Jurkat, Clone E6-1 (cell line): ENCODE results near the gene DPY19L1. TPM values are rescaled to one million over a fixed set of nuclear protein-coding genes. Genes with fewer than 3 reads are reported as not detected.
"Not testable (repeated sequence)": the region's sequence is repeated elsewhere in the genome, so short reads cannot be mapped to it uniquely, and the experiment has no call there.

Source experiments
- DNase-seq: peaks from one replicate; pipeline ENCODE4 v3.0.0-alpha.2; 2011; ENCODE audit warnings: low read depth, low spot score
- H3K4me3 ChIP-seq: 2 replicates; pipeline ENCODE4 v1.5.1; 2011; ENCODE audit warnings: mild to moderate bottlenecking, low read length, control low read depth, moderate library complexity
- polyA plus RNA-seq: library from polyadenylated mRNA; unstranded; fragments of >200 nt; gene quantifications from one replicate; pipeline ENCODE4 v1.2.1, GENCODE V29; 2012; ENCODE audit warnings: missing spikeins; ENCODE audit not compliant: insufficient read length, insufficient read depth

DPY19L1 gene
- polyA plus RNA-seq = 13.1 TPM

DNA sequence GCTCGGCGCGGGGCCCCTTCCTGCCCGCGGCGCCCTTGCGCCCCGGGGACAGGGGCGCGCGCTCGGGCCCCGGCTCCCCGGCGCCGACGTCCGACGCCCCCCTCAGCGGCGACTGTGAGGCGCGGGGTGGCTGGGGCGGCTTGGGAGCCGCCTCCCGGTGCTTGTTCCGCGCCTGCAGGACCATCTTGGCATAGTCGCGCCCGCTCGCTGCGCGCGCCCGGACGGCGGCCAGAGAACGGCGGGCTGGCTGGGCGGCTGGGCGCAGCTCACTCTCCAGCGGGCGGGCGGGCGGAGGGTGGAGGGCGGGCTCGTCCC lies at the start of gene DPY19L1:
DPY19L1 (minus strand) TSS at position 275 of the 315 bp plus-strand sequence; CDS start at position 184, 91 bp downstream.
- no peak for DNase-seq

DNA sequence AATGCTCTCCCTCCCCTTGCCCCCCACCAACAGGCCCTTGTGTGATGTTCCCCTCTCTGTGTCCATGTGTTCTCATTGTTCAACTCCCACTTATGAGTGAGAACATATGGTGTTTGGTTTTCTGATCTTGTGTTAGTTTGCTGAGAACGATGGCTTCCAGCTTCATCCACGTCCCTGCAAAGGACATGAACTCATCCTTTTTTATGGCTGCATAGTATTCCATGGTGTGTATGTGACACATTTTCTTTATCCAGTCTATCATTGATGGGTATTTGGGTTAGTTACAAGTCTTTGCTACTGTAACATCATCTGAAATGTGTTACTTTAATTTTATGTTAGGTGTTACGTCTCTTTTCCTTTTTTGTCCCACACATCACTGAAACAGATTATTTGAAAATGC lies 42.2 kb upstream of the DPY19L1 start:
- H3K4me3 ChIP-seq, DNase-seq: not testable (repeated sequence)

More for the DNA sequence above, at the start of gene DPY19L1:
- H3K4me3 ChIP-seq = peak within 1 kb of the TSS; percentile 70

DNA sequence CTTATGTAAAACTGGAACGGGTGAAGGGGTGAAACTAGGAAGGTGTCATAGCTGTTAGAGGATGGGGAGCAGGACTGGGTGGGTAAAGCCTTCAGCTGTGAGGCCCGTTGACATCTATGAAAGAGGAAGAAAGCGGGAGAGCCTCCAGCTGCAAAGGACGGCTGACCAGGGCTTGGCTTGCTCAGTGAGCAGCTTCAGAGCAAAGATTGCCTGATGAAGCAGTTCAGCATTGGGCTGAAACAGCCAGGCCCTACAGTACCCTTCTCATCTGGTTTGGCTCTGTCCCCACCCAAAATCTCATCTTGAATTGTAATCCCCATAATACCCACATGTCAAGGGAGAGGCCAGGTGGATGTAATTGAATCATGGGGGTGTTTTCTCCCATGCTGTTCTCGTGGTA lies 36.7 kb upstream of the DPY19L1 start:
- not testable (repeated sequence) for H3K4me3 ChIP-seq, DNase-seq

DNA sequence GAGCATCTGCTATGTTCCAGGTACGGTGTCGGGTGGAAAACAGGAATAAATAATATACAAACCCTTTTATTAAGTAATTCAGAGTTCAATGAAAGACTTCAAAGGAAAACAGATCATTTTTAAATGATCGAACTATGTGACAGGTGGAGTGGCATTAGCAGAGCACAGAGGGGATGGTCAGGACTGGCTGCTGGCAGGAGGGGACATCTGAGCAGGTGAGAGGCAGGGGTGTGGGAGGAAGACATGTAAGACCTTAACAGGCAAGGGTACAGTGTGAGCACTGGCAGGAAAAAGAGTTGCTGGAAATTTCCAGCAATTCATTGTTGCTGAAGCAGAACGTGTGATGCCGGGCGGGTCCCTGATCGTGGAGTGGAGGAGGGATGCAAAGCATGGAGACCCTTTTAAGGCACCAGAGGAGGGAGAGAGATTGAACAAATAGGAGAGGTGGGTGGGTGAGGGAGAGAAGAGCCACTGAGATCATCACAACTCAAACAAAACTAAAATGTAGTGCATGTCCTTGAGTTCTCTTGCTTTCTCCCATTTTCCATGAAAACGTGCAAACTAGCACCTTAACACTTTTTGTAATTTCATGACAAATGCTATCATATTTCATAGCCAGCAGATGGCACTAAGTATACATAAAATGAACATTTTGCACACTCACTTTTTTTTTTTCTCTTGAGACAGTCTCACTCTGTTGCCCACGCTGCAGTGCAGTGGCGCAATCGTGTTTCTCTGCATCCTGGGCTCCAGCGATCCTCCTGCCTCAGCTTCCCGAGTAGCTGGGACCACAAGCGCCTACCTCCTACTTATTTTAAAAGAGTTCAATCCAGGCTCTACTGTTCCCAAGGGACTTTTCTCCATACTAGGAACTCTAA lies 35.9 kb upstream of the DPY19L1 start:
- H3K4me3 ChIP-seq = not testable (repeated sequence)
- peak; percentile 5 for DNase-seq

DNA sequence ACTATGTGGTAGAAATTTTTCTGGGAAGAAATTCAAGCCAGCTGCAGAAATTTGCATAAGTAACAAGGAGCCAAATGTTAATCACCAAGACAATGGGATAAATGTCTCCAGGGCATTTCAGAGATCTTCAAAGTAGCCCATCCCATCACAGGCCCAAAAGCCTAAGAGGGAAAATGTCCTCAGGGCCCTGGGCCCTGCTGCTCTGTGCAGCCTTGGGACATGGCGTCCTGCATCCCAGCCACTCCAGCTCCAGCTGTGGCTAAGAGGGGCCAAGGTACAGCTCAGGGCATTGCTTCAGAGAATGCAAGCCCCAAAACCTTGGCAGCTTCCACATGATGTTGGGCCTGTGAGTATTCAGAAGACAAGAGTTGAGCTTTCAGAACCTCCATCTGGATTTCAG lies 31.8 kb upstream of the DPY19L1 start:
- H3K4me3 ChIP-seq, DNase-seq: not testable (repeated sequence)

DNA sequence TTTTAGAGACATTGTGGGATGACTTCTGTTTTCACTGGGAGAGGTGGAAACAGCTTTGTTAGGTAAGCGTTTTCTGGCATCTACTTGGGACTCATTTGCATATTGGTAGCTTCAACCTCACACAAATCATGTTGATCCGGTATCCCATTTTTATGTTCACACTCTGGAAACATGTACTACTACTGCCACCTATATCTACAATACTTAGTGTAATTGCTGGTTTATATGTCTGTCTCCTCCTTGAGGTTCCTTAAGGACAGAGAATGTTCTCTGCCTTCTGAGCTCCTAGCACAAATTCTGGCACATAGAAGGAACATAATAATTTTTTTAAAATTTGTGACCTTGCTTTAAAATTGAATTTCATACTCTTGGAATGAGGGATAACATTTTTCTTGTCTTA lies 28.1 kb upstream of the DPY19L1 start:
- not testable (repeated sequence) for H3K4me3 ChIP-seq, DNase-seq

DNA sequence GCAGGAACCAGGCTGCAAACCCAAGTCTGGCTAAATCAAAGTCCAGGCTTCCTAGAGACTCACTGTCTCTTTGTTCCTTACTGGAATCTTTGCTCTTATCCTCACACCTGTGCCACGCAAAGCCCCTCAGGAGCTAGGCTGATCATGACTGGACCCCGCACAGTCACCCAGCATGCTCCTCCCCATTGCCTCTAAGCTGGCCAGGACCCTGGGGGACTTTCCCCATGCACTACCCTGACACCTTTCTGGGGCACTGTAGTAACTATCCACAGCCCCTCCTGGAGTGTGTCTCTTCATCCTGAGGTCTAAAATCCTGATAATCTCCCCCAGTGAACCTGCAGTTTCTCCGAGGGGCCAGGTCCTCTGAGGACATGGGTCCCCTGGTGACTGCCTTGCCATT lies 21.3 kb upstream of the DPY19L1 start:
- not testable (repeated sequence) for DNase-seq, H3K4me3 ChIP-seq

DNA sequence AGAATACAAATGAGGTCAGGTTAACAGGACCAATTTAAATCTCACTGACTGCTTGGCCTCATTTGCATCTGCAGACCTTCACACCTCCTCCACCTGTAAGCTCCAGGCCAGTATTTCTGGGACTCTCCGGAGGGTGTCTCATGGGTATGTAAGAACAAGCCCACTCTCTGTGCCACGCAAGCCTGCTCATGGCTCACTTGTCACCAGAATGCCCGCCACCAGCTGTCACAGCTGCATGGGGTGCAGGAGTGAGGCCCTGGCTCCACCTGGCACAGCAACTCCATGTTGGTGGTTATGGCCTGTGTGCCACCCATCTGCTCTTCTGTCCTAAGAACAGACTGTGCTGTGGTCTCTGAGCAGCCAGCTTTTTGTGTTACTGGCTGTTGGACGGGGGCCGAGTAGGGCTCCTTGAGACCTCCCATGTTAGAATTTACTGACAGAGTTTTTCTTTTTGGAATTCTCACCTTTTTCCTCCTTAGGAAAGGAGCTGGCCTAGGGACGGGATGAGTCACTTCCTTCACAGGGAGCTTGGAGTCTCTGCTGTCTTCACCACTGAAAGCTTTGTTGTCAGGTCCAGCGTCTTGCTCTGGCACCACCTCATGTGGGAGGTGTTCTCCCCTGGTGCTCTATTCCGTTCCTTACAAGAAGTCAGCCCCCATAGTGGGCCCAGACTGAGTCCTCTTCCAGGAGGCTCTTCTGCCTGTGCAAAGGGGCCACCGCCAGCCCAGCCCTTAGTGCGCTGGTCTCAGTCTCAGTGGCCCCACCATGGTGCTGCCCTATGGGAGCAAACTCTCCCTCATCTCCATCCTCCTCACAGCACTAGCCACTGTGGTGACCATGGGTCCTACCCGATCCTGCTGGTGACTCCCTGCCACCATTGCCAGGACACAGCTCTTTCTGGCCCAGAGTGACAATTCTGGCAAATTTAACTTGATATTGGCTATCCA lies 20.5 kb upstream of the DPY19L1 start:
- not testable (repeated sequence) for H3K4me3 ChIP-seq, DNase-seq

DNA sequence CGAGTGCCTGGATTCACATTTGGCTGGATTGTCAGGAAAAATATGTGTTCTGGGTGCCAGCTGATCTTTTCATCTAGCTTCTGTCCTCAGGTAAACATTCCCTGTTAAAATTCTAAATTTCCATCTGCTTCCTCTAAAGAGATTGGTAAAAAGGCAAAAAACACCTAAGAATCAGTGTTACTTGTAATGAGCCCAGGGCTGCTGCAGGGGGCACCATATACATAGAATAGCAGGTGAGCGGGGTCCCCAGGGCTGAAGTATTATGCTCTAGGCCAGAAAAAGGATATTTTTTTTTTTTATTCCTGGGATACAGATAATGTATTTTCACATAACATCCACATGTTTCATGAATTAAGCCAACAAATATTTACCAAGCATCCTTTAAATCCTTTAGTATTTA lies 18.4 kb upstream of the DPY19L1 start:
- not testable (repeated sequence) for H3K4me3 ChIP-seq

DNA sequence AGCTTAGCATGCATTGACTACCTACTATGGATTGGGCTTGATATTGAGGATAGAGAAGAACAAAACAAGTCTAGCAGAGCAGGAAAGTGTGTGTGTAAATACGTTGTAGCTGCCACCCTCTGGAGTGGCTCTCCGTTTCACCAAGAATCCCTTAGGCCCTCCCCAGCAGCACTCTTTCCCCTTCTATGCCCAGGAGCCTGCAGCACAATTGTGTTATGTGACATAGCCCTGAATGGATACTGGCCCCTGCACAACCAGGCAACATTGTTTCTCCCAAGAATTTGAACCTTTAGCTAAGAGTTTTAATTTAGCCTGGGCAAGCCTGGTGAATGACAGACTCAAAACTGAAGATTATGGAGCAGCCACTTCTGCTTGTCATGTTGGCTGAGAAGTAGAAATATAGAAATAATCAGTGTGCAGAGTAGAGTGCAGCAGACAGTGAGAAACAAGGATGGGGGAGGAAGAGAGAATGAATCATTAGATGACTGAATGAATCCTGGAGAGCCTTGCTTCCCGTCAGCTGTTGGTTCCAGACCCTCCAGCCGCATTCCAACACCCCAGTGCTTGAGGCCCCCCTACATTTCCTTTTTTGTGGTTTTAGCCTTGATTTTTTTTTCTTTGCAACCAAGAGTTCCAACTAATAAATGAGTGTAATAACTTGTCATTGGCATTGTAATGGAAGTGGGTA lies 16.3 kb upstream of the DPY19L1 start:
- not testable (repeated sequence) for H3K4me3 ChIP-seq, DNase-seq

More for the DNA sequence above, 18.4 kb upstream of the DPY19L1 start:
- not testable (repeated sequence) for DNase-seq

DNA sequence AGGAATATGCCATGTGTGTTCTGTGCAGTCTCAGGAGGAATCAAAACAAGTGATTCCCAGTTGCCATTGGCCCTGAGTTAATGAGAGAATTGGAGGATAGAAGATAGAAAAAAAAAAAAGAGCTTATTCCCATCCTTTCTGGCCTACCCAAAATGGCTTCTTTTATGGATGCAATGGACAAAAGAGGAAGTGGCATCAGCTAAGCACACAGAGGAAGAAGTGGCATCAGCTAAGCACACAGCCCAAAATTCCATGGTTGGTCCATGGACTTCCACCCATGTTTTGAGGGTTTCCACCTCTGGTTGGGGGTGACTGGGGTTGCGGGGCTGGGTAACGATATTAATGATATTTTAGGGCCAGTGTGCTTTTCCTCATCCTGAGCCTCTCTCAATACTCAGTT lies 11.1 kb upstream of the DPY19L1 start:
- DNase-seq, H3K4me3 ChIP-seq: not testable (repeated sequence)

DNA sequence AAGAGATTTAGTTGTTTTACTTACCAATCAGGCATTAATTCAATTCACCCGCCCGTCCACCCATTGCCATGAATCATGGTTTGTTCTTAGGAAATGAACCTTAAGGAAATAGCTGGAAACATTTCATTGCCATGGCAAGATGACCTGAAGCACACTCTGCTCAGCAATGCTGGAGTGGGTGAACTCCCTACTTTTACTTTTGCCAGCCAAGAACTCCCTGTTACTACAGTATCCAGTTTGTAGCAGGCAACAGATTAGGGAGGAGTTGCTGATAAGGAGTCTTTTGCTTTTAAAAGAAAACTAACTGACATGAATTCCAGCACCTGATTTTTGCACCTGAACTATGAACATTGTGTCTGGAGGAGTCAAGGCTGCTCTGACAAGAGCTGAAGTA lies 10.6 kb upstream of the DPY19L1 start:
- DNase-seq, H3K4me3 ChIP-seq: not testable (repeated sequence)

DNA sequence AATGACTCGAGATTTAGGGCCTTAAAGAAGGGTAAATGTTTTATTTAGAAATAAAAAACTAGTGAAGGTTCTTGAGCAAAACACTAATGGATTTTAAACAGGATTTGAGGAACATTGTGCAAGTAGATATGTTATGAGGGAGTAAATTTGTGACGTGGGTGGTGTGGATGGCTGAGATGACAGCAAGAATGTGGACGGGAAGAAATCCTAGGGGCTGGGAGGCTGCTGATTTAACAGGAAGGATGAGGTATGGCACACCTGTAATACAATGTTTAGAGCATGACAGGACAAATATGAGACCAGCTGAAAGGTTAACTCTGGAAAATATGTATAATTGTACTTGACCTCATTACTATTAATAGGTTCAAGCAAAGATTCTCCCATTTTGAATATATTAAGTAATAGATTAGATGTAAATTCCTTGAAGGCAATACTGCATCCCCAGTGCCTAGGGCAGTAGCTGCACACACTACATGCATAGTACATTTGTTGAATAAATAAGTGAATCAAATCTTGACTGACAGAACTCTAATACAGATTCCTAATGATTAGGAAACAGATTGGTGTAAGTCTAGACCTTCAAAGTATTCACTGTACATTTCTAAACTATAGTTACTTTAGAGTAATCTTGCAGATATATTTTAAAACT lies 10.1 kb upstream of the DPY19L1 start:
- H3K4me3 ChIP-seq, DNase-seq: not testable (repeated sequence)

DNA sequence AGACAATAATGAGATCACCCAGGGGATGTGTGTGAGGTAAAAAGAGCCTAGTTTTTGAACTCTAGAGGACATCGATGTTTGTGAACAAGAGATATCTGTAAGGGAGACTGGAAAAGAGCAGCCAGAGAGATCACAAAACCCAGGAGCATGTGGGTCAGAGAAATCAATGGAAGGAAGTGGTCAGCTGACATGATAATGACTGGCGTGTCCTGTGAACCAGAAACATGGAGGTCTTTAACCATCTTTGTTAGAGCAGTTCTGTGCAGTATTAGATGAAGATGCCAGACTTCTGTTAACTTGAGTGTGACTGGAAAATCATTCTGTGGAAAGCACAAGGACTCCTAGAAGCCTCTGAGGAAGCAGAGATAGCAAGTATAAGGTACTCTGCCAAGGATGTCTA lies 6.0 kb upstream of the DPY19L1 start:
- H3K4me3 ChIP-seq, DNase-seq: not testable (repeated sequence)

DNA sequence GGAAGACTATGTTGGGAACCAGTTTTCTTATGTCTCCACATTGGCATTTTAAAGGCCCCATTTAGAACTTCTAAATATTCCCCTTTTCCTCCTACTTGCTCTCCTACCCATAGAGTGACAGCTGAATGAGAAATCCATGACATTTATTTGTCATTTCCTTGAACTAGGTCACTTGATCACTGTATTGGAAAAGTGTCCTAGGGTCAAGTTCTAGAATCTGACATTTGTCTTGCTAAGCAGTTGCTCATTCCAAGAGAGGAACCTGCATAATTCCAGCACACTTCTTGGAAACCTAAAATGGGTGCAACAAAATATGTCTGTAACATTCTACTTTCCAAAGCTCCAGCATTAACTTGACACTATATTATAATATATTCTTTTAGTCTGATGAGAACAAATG lies 3.6 kb upstream of the DPY19L1 start:
- no peak for DNase-seq
- no peak overlapping the region for H3K4me3 ChIP-seq

DNA sequence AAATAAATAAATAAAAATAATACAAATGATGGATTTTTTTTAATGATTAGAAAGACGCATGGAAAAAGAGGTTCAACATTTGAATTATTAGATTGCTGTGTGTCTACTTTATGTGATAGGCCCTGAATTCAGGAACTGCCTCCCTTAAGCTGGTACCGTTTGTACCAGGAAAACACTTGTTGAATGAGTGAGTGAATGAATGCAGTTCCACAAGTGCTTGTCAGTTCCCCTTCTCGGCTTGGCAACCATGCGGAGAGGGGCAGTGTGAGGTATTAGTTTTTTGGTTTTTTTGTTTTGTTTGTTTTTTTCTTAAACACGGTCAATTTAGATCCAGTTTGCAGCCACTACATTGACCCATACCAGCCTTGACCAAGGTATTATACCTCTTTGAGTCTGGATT lies 2.1 kb upstream of the DPY19L1 start:
- H3K4me3 ChIP-seq = no peak overlapping the region
- DNase-seq = no peak

DNA sequence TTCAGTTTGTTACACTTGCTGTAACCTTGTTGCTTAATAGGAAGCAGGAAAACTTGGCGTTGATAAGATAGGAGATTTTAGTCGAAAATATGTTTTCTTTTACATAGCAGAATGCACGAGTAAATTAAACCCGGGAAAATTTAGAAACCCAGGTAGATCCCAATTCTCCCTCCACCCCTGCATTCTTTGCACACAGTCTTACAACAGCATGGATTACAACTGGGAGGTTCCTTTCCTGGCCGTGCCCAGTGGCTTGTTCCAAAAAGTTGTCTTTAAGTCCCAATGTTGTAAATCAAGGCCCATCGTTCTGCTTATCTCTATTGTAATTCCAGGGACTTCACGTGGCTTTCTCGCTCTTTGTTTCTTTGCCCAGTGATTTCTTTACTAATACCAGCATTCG lies 1.1 kb upstream of the DPY19L1 start:
- peak overlapping the region; percentile 51 for H3K4me3 ChIP-seq
- DNase-seq = no peak

DNA sequence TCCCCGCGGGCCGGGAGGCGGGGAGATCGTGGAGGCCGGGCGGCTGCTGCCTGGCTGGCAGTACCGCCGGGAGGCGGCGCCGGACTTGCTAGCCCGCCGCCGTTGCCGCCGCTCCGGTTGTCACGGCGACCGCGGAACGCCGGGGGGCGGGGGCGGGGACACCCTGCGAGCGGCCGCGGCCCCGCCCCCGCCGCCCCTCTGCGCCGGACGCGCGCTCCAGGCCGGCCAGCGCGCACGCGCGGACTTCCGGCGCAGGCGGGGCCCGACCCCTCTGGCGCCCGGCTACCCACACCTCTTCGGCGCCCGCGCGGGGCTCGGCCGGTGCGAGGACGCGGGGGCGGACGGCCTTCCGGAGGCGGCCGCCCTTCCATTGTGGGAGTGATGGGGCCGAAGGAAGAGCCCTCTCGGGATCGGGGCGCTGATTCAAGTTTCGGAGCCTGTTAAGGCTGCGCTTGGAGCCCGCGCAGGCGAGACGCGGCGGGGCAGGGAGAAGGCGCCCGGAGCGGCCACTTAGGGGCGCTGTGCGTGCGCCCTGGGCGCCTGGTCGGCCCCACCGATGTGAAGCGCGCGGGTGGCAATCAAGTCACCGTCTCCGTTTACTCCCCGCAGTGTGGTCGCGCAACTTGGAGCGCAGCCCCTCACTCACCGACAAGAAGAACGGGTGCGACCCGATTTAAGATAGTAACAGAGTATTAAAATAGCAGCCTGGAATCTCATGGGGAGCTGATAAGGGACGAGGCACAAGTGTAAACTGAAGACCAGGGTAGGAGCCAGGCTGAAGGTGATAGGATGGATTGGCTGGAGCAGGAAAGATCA lies 449 bp upstream of the DPY19L1 start:
- H3K4me3 ChIP-seq = peak overlapping the region; percentile 70
- DNase-seq = peak; percentile 70
